ENCODE results near the gene NUDT4.
"Not testable (repeated sequence)": the region's sequence is repeated elsewhere in the genome, so short reads cannot be mapped to it uniquely, and the experiment has no call there.

- not testable (repeated sequence) for TF ChIP-seq SIN3A (IDR thresholded peaks at IDR 0.05; ENCODE audit: borderline replicate concordance in 2 of 2, control insufficient read depth in 1 of 2, low read depth in 2 of 2, low read length in 2 of 2)
- TF ChIP-seq POLR2AphosphoS5 (IDR thresholded peaks at IDR 0.05; ENCODE audit: control insufficient read depth, insufficient read depth, low read depth, low read length), result 0 out of 2 replicates have a peak, but pooled peaks have one; percentile 7
Observed at GRCh38 chr12:93378196-93378997, 672 bp downstream of the NUDT4 start.
